Bronchial epithelial cell (primary cell): ENCODE measurements around the gene ANKRD40CL. TPM values are rescaled to one million over a fixed set of nuclear protein-coding genes. Genes with fewer than 3 reads are reported as not detected.

Experiments used
- DNase-seq: peaks from one replicate; pipeline ENCODE4 v3.0.0-alpha.2; 2010; ENCODE audit warnings: low read depth
- FAIRE-seq: peaks from 2 replicates; lab custom pipeline; 2011; peaks lifted over from hg19 to GRCh38; lab: Jason Lieb, UNC
- H3K27me3 ChIP-seq: 2 replicates; pipeline ENCODE4 v1.5.1; 2011; ENCODE audit warnings: low read length; ENCODE audit not compliant: control insufficient read depth, insufficient read depth
- H3K36me3 ChIP-seq: 2 replicates; pipeline ENCODE4 v1.5.1; 2011; ENCODE audit warnings: low read length; ENCODE audit not compliant: control insufficient read depth, insufficient read depth
- H3K4me3 ChIP-seq: 2 replicates; pipeline ENCODE4 v1.5.1; 2011; ENCODE audit warnings: mild to moderate bottlenecking, low read depth, low read length, control low read depth
- CTCF ChIP-seq: IDR thresholded peaks from 2 replicates; pipeline ENCODE4 v1.5.1; 2011; ENCODE audit warnings: mild to moderate bottlenecking, moderate library complexity, low read length, control low read depth, inconsistent platforms; ENCODE audit not compliant: insufficient read depth, severe bottlenecking
- total RNA-seq: library from RNA; depleted of rRNA; stranded (reverse); fragments of >200 nt; gene quantifications from 2 replicates; pipeline ENCODE4 v1.2.1, GENCODE V29; 2014

Gene ANKRD40CL
- total RNA-seq: not detected in 2 replicates

DNA sequence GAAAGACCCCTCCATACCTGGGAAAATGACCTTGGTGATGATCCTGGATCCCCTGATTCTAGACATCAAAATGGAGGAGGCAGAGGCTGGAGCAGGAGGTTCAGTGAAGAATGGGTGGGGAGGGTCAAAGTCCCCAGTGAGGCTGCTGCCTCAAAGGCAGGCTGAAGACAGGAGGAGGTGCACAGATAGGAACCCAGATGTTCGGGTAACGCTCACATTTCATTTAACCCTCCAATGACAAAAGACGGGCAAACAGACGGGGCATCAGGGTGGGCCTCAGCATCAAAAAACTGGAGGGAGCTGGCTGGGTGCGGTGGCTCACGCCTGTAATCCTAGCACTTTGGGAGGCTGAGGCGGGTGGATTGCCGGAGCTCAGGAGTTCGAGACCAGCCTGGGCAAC, at the start of gene ANKRD40CL:
Gene ANKRD40CL, minus strand, starts transcription at position 73 of the 400 bp plus-strand sequence. CDS start 605 bp downstream, outside the sequence.
- TF ChIP-seq CTCF: no peak
- no peak within 1 kb of the TSS for H3K4me3 ChIP-seq
- no peaks in the 10 kb centered on the region for H3K36me3 ChIP-seq
- no peak for DNase-seq
- FAIRE-seq: no peak
- no peaks in the 10 kb centered on the region for H3K27me3 ChIP-seq

DNA sequence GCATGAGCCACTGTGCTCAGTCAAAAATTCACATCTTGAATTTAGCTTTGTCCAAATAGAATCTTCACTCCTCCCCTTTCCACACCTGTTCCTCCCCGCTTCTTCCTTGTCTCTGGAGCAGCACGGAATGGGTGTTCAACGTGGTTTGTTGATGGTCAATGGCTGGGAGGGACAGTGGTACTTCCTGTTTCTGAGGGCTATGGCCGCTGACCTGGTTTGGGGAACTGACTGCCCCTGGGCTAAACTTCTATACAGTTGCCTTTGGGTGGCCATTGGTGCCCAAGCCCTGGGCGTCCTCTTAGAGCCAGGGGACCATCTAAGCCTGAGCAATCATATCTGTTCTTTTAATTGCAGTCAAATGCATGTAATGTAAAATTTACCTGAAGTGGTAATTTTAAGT, 49.0 kb upstream of the ANKRD40CL start:
- FAIRE-seq (peak; percentile 43), DNase-seq (no peak)
- Histone ChIP-seq H3K27me3 (no peaks in the 10 kb centered on the region), H3K4me3 (no peak overlapping the region), H3K36me3 (no peaks in the 10 kb centered on the region)
- TF ChIP-seq CTCF: no peak

DNA sequence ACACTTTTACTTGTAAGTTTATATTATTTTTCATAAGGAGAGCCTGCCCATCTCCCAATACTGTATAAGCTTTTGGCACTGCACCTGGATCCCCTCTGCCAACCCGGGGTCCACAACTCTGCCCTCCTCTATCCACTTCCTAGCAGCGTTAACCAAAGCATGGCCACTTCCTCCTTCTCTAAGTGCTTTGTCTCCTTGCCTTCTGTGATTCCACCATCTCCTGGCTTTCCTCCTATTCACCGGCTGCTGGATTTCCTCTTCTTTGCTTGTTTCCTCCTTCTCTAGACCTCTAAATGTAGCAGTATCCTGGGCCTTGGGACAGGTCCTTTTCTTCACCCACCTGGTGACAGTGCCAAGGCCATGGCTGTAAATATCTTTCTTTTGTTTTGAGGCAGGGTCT, 48.1 kb upstream of the ANKRD40CL start:
- Histone ChIP-seq H3K4me3 (no peak overlapping the region), H3K27me3 (no peaks in the 10 kb centered on the region), H3K36me3 (no peaks in the 10 kb centered on the region)
- FAIRE-seq (no peak), DNase-seq (no peak)
- TF ChIP-seq CTCF: no peak

DNA sequence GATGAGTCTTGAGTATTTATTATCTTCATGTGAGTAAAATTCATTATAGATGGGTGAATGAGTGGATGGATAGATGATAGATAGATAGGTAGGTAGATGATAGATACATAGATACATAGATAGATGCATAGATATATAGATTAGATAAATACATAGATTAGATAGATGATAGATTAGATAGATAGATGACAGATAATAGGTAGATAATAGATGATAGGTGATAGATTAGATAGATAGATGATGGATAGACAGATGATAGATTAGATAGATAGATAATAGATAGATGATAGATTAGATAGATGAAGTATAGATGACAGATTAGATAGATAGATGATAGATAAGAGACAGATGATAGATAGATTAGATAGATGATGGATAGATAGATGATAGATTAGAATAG, 46.3 kb upstream of the ANKRD40CL start:
- H3K36me3 ChIP-seq: no peaks in the 10 kb centered on the region
- H3K4me3 ChIP-seq: no peak overlapping the region
- no peak for DNase-seq
- no peaks in the 10 kb centered on the region for H3K27me3 ChIP-seq
- no peak for TF ChIP-seq CTCF
- FAIRE-seq: no peak

DNA sequence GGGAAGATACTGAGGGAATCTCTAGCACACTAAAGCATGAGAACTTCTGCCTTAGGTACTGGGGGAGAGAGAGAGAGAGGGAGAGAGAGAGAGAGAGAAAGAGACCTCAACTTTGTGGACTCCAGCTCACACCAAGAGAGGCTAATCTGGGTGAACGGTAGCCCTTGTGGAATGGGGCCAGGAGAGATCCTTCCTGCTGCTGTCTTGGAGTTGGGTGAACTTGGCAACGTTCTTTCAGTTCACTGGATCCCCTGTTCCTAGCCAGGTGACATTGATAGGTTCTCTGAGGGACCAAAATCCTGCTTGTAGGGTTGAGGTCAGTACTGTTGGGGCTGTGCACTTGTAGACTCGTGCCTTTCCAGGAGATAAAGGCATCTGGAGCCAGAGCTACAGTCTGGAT, 41.6 kb upstream of the ANKRD40CL start:
- Histone ChIP-seq H3K36me3 (no peaks in the 10 kb centered on the region), H3K27me3 (no peaks in the 10 kb centered on the region), H3K4me3 (no peak overlapping the region)
- DNase-seq (no peak), FAIRE-seq (no peak)
- TF ChIP-seq CTCF: no peak

DNA sequence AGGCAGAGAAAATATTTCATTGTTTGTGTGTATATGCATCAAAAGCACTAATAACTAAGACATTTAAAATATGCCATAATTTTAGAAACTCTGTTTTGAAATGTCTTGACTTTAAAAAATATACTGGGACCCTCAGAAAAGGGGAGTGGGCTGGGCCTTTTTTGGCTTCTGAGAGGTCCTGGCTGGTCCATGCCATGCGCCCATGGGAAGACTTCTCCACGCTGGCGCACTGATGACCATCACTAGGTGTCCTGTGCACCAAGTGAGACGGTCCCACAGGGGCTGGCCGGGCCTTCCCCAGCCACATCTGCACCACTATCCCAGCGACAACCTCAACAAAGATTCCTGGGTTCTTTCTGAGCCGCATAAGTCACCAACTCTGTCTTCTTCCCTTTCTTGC, 41.1 kb upstream of the ANKRD40CL start:
- FAIRE-seq: no peak
- Histone ChIP-seq H3K4me3 (no peak overlapping the region), H3K36me3 (no peaks in the 10 kb centered on the region), H3K27me3 (no peaks in the 10 kb centered on the region)
- TF ChIP-seq CTCF: no peak
- DNase-seq: no peak
